CD4-positive, alpha-beta T cell (primary cell): ENCODE measurements around the gene USP8. TPM values are rescaled to one million over a fixed set of nuclear protein-coding genes. Genes with fewer than 3 reads are reported as not detected.

Experiments
- ATAC-seq: fragments of 200-7000 bp; cut with Tn5 transposase; one replicate; pipeline ENCODE4 v1.10.0; 2022; ENCODE audit warnings: mild to moderate bottlenecking; ENCODE audit not compliant: poor library complexity
- CTCF ChIA-PET: fragments of 350-600 bp; sonication (Branson Sonifier 250); formaldehyde crosslinking; loops from one replicate; lab custom pipeline; 2021; ENCODE audit warnings: antibody characterized with exemption, inconsistent platforms; lab: Charles Lee
- POLR2A ChIA-PET: fragments of 350-600 bp; sonication (Branson Sonifier 250); formaldehyde crosslinking; loops from one replicate; lab custom pipeline; 2021; ENCODE audit warnings: antibody characterized with exemption, inconsistent platforms; lab: Charles Lee
- DNase-seq, 14 experiments: peaks; one replicate each; pipeline ENCODE4 v3.0.0-alpha.2; 2013 to 2020; ENCODE audit warnings: mixed read lengths in 2 of 14
- H3K27ac ChIP-seq, 2 donors: one replicate each; pipeline versions ENCODE4 v1.5.1 to v1.7.0; 2013; ENCODE audit warnings: low read length in 2 of 2, low read depth in 1 of 2, mild to moderate bottlenecking in 1 of 2
- H3K27me3 ChIP-seq, 2 experiments: 1 replicate in 1 of 2; 2 replicates in 1 of 2; pipeline versions ENCODE4 v1.6.1 to v1.7.0; 2013; ENCODE audit warnings: low read length in 2 of 2, control low read depth in 1 of 2, mild to moderate bottlenecking in 1 of 2, moderate library complexity in 1 of 2; ENCODE audit not compliant: insufficient read depth in 2 of 2, control insufficient read depth in 1 of 2
- H3K36me3 ChIP-seq: one replicate; pipeline ENCODE4 v1.6.1; 2013; ENCODE audit warnings: low read length, control low read depth; ENCODE audit not compliant: insufficient read depth
- H3K4me1 ChIP-seq: one replicate; pipeline ENCODE4 v1.6.1; 2013; ENCODE audit warnings: low read length, control low read depth; ENCODE audit not compliant: insufficient read depth
- H3K4me3 ChIP-seq: one replicate; pipeline ENCODE4 v1.5.1; 2013; ENCODE audit warnings: mild to moderate bottlenecking, low read length, moderate library complexity
- H3K9me3 ChIP-seq, 2 experiments: 1 replicate in 1 of 2; 2 replicates in 1 of 2; pipeline versions ENCODE4 v1.6.1 to v1.7.0; 2013; ENCODE audit warnings: low read length in 2 of 2, mild to moderate bottlenecking in 2 of 2, control low read depth in 1 of 2, moderate library complexity in 1 of 2; ENCODE audit not compliant: control insufficient read depth in 1 of 2, insufficient read depth in 1 of 2
- H3K27ac Mint-ChIP-seq: one replicate; pipeline ENCODE4 v1.8.0; 2020; ENCODE audit warnings: mixed read lengths
- H3K27me3 Mint-ChIP-seq: one replicate; pipeline ENCODE4 v1.8.0; 2021; ENCODE audit warnings: mixed read lengths
- H3K36me3 Mint-ChIP-seq: one replicate; pipeline ENCODE4 v1.8.0; 2021; ENCODE audit warnings: low read depth, mixed read lengths
- H3K4me1 Mint-ChIP-seq: one replicate; pipeline ENCODE4 v1.8.0; 2021; ENCODE audit warnings: low read depth, mixed read lengths
- H3K4me3 Mint-ChIP-seq: one replicate; pipeline ENCODE4 v1.8.0; 2020; ENCODE audit warnings: mild to moderate bottlenecking, mixed read lengths
- H3K9me3 Mint-ChIP-seq: one replicate; pipeline ENCODE4 v1.8.0; 2020; ENCODE audit warnings: mixed read lengths
- intact Hi-C, 2 experiments: fragments of 100-400 bp; cut with DNase I in 1 of 2; cut with micrococcal nuclease in 1 of 2; formaldehyde crosslinking; loops; one replicate each; pipeline versions ENCODE4 v1.15.1 to v1.9.0; 2023 to 2025; cut with DNase I, micrococcal nuclease
- total RNA-seq, 174 experiments: library from RNA in 2 of 174; stranded (reverse) in 2 of 174; gene quantifications; one replicate each; pipeline ENCODE4 v1.2.3 and lab custom pipeline; 2021 to 2026
- TF ChIP-seq, protein P1 (sequence below): fragments of 200-600 bp; IDR thresholded peaks from one replicate; pipeline ENCODE4 v1.8.0; 2022; ENCODE audit warnings: antibody characterized with exemption, mild to moderate bottlenecking

The USP8 gene
- total RNA-seq, 2 experiments from 2014 or later, result 48.9 to 50.0 TPM

DNA sequence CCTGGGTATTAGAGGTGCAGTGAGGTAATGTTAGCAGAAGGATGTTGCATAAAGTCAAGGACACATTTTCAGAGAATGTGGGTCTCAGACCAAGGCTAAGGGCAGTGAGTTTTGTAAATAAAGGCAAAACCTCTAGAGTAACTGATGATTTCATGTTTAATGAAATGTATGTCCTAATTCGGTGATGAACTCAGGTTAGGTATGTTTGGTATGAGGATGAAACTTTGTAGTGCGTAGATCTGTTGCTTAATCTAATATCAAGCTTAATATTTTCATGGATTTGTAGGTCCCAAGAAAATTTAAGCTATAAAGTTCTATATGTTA lies 118.6 kb downstream of the USP8 start:
- no peaks in the 10 kb centered on the region for H3K36me3 ChIP-seq
- TF ChIP-seq, protein P1, sequence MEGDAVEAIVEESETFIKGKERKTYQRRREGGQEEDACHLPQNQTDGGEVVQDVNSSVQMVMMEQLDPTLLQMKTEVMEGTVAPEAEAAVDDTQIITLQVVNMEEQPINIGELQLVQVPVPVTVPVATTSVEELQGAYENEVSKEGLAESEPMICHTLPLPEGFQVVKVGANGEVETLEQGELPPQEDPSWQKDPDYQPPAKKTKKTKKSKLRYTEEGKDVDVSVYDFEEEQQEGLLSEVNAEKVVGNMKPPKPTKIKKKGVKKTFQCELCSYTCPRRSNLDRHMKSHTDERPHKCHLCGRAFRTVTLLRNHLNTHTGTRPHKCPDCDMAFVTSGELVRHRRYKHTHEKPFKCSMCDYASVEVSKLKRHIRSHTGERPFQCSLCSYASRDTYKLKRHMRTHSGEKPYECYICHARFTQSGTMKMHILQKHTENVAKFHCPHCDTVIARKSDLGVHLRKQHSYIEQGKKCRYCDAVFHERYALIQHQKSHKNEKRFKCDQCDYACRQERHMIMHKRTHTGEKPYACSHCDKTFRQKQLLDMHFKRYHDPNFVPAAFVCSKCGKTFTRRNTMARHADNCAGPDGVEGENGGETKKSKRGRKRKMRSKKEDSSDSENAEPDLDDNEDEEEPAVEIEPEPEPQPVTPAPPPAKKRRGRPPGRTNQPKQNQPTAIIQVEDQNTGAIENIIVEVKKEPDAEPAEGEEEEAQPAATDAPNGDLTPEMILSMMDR, result no peak
- intact Hi-C loops, result no loop called here
- no peak for ATAC-seq
- H3K9me3 ChIP-seq, result no peaks in the 10 kb centered on the region
- Mint-ChIP-seq H3K4me3 (no peak overlapping the region), H3K9me3 (no peaks in the 10 kb centered on the region), H3K36me3 (no peaks in the 10 kb centered on the region), H3K27ac (no peak overlapping the region), H3K4me1 (no peaks in the 10 kb centered on the region), H3K27me3 (peaks cover 11% of the 10 kb centered on the region)
- H3K27ac ChIP-seq, result no peak overlapping the region
- no peak for DNase-seq
- H3K4me1 ChIP-seq, result no peaks in the 10 kb centered on the region
- H3K4me3 ChIP-seq, result no peak overlapping the region
- H3K27me3 ChIP-seq, result no peaks in the 10 kb centered on the region
- POLR2A ChIA-PET, result no interaction called here
- CTCF ChIA-PET, result no interaction called here

DNA sequence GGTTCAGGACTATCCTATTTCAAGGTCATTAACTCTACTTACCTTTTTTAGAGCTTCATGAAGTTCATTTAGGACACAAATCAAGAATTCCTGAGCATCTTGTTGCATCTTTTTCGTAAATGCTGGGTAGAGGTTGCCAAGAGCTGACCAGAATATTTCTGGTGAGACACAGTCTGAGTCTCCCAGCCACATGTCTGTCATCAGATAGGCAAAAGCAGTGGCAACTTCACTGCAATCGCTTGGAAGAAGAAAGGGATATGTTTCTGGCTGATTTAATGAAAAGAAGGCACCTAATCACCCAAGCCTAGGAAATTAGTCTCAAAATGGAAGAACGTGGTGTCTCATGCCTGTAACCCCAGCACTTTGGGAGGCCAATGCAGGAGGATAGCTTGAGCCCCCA lies 119.4 kb downstream of the USP8 start:
- no peak overlapping the region for H3K27ac Mint-ChIP-seq
- ChIA-PET POLR2A (no interaction called here), CTCF (no interaction called here)
- peaks cover 11% of the 10 kb centered on the region for H3K27me3 Mint-ChIP-seq
- no peaks in the 10 kb centered on the region for H3K36me3 Mint-ChIP-seq
- H3K4me3 Mint-ChIP-seq, result no peak overlapping the region
- Histone ChIP-seq H3K4me3 (no peak overlapping the region), H3K36me3 (no peaks in the 10 kb centered on the region), H3K27me3 (no peaks in the 10 kb centered on the region), H3K27ac (no peak overlapping the region), H3K4me1 (no peaks in the 10 kb centered on the region), H3K9me3 (no peaks in the 10 kb centered on the region)
- DNase-seq (no peak), ATAC-seq (no peak)
- TF ChIP-seq, protein P1, result no peak
- intact Hi-C loops, result no loop called here
- no peaks in the 10 kb centered on the region for H3K4me1 Mint-ChIP-seq
- H3K9me3 Mint-ChIP-seq, result no peaks in the 10 kb centered on the region

DNA sequence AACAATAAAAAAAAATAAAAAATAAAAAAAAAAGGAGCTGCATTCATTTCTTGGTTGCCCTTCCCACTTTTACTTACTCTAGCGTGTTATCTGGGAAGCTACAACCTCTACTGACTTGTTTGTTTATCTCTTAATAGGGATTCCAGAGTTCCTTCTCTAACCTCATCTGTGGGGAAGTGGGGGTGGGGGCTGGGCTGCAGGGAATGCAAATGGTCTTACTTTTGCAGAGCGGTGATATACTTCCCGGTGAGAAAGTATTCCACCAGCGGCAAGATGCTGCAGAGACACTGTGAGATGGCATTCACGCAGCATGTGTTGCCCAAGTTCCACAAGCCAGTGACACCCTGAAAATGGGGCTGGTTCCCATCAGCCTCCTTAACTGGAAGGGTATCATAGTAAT lies 120.2 kb downstream of the USP8 start:
- DNase-seq (no peak), ATAC-seq (no peak)
- H3K9me3 ChIP-seq, result no peaks in the 10 kb centered on the region
- no peaks in the 10 kb centered on the region for H3K4me1 ChIP-seq
- Mint-ChIP-seq H3K36me3 (no peaks in the 10 kb centered on the region), H3K27ac (no peak overlapping the region), H3K9me3 (no peaks in the 10 kb centered on the region), H3K27me3 (peaks cover 11% of the 10 kb centered on the region), H3K4me1 (no peaks in the 10 kb centered on the region), H3K4me3 (no peak overlapping the region)
- CTCF ChIA-PET, result interaction anchor here (1.3 kb wide), 1 partner anchor 11 kb away, joined by 4 read pairs; no protein-coding TSS in a partner anchor
- no peaks in the 10 kb centered on the region for H3K36me3 ChIP-seq
- no peak overlapping the region for H3K4me3 ChIP-seq
- H3K27me3 ChIP-seq, result no peaks in the 10 kb centered on the region
- TF ChIP-seq, protein P1, result no peak
- POLR2A ChIA-PET, result no interaction called here
- no peak overlapping the region for H3K27ac ChIP-seq
- intact Hi-C loops, result no loop called here
